T47D (cell line): ENCODE measurements around the gene IREB2.
A peak's percentile ranks its signal among the peaks of the same experiment; 100 is the strongest.

Experiments
- DNase-seq, 2 experiments: peaks; one replicate each; pipeline versions ENCODE4 v3.0.0 to v3.0.0-alpha.2; 2011 to 2012; ENCODE audit warnings: low read depth in 1 of 2, low spot score in 1 of 2
- JUND ChIP-seq: IDR thresholded peaks from 2 replicates; pipeline ENCODE4 v1.6.1; 2012; ENCODE audit warnings: low read depth
- in situ Hi-C: cut with HindIII; loops from 2 replicates; pipeline ENCODE4 v1.10.0; 2016; ENCODE audit warnings: low sequenced_read_pairs, low pct_unique_long_range_greater_than_20kb

IREB2 gene, protein sequence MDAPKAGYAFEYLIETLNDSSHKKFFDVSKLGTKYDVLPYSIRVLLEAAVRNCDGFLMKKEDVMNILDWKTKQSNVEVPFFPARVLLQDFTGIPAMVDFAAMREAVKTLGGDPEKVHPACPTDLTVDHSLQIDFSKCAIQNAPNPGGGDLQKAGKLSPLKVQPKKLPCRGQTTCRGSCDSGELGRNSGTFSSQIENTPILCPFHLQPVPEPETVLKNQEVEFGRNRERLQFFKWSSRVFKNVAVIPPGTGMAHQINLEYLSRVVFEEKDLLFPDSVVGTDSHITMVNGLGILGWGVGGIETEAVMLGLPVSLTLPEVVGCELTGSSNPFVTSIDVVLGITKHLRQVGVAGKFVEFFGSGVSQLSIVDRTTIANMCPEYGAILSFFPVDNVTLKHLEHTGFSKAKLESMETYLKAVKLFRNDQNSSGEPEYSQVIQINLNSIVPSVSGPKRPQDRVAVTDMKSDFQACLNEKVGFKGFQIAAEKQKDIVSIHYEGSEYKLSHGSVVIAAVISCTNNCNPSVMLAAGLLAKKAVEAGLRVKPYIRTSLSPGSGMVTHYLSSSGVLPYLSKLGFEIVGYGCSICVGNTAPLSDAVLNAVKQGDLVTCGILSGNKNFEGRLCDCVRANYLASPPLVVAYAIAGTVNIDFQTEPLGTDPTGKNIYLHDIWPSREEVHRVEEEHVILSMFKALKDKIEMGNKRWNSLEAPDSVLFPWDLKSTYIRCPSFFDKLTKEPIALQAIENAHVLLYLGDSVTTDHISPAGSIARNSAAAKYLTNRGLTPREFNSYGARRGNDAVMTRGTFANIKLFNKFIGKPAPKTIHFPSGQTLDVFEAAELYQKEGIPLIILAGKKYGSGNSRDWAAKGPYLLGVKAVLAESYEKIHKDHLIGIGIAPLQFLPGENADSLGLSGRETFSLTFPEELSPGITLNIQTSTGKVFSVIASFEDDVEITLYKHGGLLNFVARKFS

DNA sequence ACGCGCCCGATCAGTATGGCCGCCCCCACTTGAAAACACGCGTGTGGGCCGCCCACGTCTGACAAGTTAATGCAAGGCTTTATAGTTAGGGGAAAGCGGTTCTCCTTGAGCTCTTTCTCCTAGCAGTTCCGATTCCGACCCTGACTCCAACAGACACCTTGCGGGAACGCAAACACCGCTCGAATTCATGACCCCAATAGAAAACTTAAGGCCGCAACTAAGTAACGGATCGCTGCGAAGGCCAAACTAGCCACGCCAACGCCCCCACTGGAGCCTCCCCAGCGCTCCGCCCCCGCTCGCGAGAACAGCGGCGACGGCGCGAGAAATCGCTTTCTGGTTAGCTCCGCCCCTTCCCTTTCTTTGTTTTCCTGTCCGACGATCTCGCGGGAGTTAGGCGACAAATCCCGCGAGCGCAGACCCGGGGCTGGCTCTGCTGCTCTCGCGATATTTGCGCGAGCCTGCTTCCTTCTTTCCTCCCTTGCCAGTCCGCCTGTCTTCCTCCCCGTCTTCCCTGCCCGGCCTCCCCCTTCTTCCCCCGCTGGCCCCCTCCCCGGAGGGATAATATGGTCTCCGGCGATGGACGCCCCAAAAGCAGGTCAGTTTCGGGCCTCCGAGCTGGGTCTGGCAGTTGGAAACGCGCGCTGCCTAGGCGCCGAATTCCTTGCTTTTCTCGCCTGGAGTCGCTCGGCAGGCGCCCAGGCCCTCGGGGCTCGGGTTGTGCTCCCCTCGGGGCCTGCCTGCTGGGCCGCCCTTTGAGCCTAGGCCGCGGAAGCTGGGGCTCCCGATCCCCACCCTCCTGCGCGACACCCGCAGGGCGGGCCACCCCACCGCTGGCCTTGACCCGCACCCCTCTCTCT is at the start of gene IREB2:
TSS of gene IREB2 (plus strand) at position 455 of the 857 bp plus-strand sequence. CDS start at position 577, 122 bp downstream.
- peak; percentile 95 to 99 for DNase-seq
- in situ Hi-C loops, result no loop called here
- no peak for TF ChIP-seq JUND

DNA sequence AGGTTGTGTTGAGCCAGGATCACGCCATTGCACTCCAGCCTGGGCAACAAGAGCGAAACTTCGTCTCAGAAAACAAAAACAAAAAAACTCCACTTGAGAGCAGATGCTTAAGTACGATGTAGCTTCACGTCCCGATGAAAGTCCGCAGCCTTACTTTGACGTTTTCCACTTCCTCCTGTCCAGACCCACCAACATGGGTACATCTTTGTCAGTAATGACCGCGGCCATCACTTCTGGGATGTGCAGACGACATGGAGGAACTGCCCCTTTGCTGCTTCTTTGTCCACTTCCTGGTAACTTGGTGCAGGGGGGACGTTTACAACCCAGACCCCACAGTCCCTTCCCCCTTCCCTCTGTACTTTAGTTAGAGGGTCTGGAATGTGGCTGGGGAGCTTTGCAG is 49.2 kb upstream of the IREB2 start:
- TF ChIP-seq JUND, result no peak
- no peak for DNase-seq
- in situ Hi-C loops, result no loop called here

DNA sequence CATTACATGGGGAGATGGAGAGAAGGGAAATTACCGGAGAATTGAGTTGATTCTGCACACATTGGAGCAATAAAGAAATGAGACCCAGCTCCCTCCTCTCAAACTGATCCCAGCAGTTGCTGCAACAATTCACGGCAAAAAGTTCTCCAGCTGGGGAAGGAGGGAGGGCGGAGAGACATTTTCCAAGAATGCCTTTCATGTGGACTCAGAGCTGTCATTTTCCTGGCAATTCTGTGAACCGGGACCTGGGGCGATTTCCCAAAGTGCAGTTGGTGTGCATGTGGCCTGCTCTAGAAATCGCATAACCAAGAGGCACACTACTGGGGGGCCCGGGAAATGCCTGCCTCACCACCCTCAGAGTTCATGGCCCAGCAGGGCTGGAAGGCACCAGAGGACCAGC is 48.7 kb upstream of the IREB2 start:
- TF ChIP-seq JUND, result no peak
- no peak for DNase-seq
- in situ Hi-C loops, result no loop called here

DNA sequence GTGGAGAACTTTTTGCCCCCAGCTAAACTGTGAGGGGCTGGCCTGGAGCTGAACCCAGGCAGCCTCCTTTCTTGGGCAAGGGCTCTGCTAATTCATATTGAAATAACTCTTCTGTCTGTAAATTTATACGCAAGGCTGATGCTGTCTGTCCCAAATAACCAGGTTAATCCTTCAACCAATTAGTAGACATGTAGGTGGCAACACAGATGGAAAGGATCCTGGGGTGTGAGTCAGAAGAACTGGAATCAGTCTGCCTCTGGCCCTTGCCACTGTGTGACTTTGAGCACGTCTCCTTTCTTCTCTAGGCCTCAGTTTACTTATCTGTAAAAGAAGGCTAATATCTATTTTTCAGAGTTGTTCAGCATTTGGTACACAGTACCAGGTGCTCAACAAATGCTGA is 48.3 kb upstream of the IREB2 start:
- in situ Hi-C loops, result no loop called here
- no peak for TF ChIP-seq JUND
- DNase-seq, result no peak

DNA sequence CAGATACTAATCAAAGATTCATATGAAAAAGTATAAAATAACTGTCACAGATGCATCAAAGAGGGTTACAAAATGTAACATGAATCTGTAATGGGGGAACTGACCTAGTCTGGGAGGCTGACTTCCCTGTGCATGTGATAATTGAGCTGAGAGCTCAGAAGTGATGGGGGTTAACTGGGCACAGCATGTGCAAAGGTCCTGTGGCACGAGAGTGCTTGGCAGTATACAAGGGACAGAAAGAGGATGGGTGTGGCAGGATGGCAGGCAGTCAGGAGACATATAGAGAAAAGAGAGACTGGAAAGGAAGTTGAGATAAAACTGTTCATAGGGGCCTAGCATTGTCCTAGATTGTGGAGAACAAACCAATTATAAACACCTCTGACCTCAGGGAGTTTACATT is 47.8 kb upstream of the IREB2 start:
- no peak for TF ChIP-seq JUND
- in situ Hi-C loops, result no loop called here
- no peak for DNase-seq

DNA sequence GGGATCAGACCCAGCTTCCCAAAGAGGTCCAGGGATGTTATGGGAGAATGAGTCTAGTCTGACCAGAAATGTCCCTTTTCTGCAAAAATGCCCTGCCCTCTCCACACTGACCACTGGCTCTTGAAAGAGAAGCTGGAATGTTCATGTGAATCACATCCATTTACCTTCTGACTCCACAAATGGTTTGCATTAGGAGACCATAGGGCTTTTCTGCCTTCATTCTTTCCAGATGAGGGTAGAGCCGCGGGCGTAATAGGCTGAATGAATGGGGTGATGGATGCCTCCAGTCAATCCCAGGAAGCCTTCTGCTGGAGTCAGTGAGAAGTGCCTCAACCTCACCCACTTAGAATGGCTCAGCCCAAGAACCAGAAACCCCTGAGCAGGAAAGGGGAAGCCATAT is 47.2 kb upstream of the IREB2 start:
- in situ Hi-C loops, result no loop called here
- DNase-seq, result no peak
- no peak for TF ChIP-seq JUND

DNA sequence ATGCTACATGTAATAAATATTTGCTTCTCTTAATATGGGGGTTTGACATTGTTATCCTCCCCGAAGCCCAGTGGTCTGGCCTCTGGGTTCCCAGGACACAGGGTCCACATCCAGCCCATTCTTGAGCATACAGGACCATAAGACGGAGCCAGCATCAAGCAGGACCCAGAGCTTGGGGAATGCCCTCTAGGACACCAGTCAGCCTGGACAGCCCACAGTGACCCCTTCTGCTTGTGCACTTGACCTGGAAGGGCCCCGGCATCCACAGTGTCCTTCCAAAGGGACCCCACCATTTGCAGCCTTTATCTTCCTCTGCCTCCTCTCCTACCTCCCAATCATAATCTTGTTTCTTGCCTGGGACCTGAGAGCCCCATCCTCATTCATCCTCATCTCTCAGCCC is 46.2 kb upstream of the IREB2 start:
- TF ChIP-seq JUND, result no peak
- in situ Hi-C loops, result no loop called here
- DNase-seq, result no peak

DNA sequence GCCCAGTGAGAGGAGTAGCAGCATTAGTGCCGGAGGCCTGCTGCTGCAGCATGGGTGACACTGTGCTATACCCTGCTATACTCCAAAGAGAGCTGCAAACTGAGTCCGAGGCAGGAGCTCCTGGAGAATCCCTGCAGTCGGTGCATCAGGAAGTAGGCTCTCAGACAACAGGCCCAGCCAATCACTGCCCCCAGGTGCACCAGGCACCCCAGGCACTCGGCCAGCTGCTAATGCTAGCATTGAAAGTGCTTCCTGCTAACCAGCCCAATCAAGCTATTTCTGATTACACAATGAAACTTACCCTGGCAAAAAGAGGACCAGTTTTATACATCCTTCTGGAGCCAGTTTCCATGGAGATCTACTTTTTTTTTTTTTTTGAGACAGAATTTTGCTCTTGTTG is 45.6 kb upstream of the IREB2 start:
- TF ChIP-seq JUND, result no peak
- in situ Hi-C loops, result no loop called here

DNA sequence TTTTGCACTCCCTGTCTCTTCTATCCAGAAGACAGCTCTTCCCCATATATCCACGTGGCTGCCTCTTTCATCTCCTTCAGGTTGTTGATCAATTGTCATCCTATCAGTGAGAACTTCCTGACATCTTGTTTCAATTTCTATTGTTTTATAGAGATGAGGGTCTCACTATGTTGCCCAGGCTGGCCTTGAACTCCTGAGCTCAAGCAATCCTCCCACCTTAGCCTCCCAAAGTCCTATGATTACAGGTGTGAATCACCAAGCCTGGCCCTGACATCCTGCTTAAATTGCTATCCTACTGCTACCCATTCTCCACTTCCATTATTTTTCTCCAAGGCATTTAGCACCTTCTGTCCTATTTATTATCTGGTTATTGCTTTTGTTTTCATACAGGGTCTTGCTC is 44.9 kb upstream of the IREB2 start:
- DNase-seq, result no peak
- no peak for TF ChIP-seq JUND
- in situ Hi-C loops, result no loop called here

More for the DNA sequence above, 45.6 kb upstream of the IREB2 start:
- DNase-seq, result peak in 1 of 2 experiments; percentile 21

DNA sequence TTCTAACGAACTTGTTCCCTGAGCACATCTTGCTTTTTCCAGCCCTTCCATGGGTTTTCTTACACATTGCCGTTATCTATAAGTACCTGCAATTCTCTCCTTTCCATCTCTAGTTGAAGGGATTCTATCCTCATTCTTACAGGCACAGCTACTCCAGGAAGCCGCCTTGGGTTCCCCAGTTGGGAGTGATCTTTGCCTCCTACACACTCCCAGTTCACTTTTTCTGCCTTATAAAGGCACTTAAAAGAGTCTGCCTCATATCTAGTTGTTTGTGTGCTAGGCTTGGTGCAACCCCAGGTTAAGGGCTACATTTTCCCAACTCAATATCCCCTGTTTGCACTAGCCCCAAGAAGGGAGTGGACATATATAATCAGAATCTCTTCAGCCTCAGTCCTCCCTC is 44.0 kb upstream of the IREB2 start:
- DNase-seq, result no peak
- TF ChIP-seq JUND, result no peak
- in situ Hi-C loops, result no loop called here

DNA sequence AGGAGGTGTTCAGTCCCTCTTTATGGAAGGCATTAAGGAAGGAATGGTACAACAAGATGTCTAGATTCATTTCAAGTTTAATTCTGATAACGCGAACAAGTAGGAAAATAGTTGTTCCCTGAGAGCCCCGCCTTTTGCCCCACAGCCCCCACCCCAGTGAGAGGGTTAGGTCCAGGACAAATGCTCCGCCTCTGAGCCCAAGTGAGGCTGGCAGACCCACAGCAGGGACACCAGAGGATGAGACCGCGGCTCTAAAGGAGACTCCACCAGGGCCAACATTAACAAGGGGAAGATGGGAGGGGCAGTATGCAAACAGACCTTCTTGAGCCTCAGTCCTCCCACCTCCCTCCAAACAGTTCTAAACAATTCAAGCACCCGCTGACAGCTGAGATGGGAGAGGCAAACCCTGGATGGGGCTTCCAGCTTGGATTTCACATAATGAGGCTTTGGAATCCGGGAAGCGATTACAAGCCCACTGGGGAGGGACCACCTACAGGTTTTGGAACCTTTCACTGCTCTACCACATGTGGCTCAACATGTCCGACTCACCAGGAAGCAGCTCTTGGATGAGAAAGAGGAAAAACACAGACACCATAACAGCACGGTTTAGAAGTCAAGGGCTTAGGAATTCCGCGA is 42.9 kb upstream of the IREB2 start:
- TF ChIP-seq JUND, result no peak
- DNase-seq, result no peak
- in situ Hi-C loops, result no loop called here

DNA sequence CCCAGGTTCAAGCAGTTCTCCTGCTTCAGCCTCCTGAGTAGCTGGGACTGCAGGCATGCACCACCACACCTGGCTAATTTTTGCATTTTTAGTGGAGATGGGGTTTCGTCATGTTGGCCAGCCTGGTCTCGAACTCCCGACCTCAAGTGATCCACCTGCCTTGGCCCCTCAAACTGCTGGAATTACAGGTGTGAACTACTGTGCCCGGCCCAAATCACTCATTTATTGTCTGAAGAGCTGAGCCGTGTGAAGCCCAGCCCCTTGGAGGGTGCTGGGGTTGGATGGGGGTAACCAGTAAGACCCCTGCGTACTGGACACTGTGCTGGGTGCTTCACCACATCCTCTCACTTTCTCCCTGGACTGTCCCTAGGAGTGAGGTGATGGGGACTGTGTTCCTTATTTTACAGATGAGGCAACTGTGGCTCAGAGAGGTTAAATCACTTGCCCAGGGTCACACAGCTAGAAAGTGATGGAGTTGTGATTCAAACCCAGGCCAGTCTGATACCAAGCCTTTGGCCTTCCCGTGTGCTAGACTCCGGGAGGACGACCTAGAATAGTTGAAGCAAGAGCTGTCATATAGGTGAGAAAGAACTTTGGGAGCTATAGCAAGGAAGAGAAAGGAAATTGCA is 41.7 kb upstream of the IREB2 start:
- TF ChIP-seq JUND, result no peak
- DNase-seq, result no peak
- in situ Hi-C loops, result no loop called here
